SK-N-MC (cell line): Measurements from ENCODE around the gene CYP2S1.

ENCODE experiments used
- EZH2 ChIP-seq: fragments of 200-600 bp; sonication (generic); IDR thresholded peaks from one replicate; pipeline ENCODE4 v1.6.1; 2017; ENCODE audit warnings: antibody characterized with exemption
- FOXP2 ChIP-seq: optimal IDR thresholded peaks from 2 replicates; pipeline ENCODE3; 2011; ENCODE audit warnings: mild to moderate bottlenecking, moderate library complexity; ENCODE audit not compliant: insufficient read depth; ENCODE audit errors: extremely low read length, control extremely low read depth
- POLR2AphosphoS5 ChIP-seq: IDR thresholded peaks from 2 replicates; pipeline ENCODE4 v1.6.1; 2012; ENCODE audit warnings: mild to moderate bottlenecking, low read depth, low read length, borderline replicate concordance

DNA sequence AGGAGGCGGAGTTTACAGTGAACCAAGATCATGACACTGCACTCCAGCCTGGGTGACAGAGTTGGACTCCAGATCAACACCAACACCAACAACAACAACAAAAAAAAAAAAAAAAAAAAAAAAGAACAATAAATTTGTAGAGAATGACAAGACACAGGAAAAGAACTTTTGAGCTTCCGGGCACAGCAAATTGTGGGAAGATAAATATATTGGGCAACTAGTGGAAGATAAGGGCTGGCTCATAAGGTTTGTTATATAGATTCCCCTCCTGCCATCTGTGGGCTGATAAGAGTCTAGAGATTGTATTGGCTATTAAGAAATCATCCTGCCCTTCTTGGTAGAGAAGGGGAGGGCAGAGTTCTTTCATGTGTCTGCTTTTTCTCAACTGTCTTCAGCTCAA, 33.1 kb upstream of the CYP2S1 start:
- TF ChIP-seq POLR2AphosphoS5 (no peak), EZH2 (no peak), FOXP2 (no peak)
